SK-MEL-5 (cell line): ENCODE measurements around the gene MBIP. TPM values are rescaled to one million over a fixed set of nuclear protein-coding genes. Genes with fewer than 3 reads are reported as not detected.
A peak's percentile ranks its signal among the peaks of the same experiment; 100 is the strongest.

Source experiments
- DNase-seq: peaks from one replicate; pipeline ENCODE4 v3.0.0-alpha.2; 2016; ENCODE audit warnings: low read depth, low spot score
- in situ Hi-C: cut with HindIII; loops from 2 replicates; pipeline ENCODE4 v1.10.0; 2016; ENCODE audit warnings: low sequenced_read_pairs, high pct_unique_total_duplicates, low pct_unique_long_range_greater_than_20kb
- total RNA-seq: library from RNA; depleted of rRNA; stranded (reverse); fragments of >200 nt; shearing (Covaris generic); gene quantifications from 2 replicates; pipeline ENCODE4 v1.2.3, GENCODE V29; 2014; rRNA removed

Gene MBIP
- total RNA-seq, 1 experiment from 2014 or later: 9.2 TPM

GRCh38 chr14:36279306-36280190 lies 40.9 kb downstream of the MBIP start:
- in situ Hi-C loops: no loop called here
- no peak for DNase-seq

DNA sequence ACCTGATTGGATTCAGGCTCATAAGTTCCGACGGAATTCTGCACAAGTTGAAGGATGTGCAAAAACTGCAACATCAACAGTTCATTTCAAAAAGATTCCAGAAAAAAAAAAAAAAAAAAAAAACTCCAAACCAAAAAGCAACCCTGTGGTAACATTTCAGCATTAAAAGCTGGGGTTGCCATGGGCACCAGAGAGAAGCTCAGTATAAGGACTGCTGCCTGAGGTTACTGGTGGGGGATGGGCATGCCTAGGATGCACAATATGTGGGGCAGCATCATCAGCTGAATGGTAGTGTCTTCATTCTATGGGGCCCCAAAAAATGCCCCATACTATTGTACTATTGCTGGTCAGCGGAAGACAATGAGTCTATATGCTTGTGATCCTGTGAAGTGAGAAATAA lies 44.7 kb downstream of the MBIP start:
- DNase-seq: no peak
- in situ Hi-C loops: no loop called here

DNA sequence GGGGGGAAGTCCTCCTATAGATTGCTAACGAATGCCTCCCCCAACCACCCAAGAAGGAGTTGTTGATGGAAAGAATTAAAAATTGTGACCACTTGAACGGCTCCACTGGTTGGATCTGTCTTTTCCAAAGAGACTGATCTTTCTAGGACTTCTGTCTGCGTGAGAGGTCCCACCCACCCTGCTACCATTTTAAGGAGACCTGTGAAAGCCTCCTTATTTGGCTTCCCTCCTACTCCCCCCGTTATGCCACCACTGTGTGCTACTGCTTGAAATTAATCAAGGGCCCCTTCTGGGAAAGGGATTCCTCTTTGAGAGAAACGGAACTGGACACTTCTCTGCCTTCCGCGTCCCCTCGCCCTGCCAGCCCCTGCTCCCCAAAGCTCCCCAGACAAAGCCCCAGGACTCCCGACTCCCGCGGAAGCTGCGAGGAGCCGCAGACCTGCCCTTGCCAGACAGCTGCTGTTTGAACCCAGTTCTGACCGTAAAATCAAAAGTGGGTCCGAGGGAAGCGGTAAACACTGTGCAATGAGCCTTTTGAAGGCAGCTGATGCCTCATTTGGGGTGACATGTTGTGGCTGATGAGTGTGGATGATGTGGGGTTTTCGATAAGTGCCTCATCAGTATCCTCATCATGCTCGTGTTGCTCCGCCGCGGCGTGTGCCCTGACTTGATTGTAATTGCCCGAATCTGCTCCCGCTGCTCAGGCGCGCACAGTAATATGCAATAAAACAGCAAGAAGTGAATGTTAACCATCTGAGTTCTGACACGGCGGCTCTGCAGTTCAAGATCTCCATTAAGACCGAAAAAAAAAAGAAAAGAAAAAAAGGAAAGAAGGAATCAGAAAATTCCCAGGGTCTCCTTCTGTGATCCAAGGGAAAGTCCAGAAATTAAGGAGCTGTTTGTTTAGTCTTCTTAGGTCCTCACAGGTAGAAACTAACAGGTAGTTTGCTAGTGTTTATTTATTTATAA lies 48.2 kb downstream of the MBIP start:
- in situ Hi-C loops: no loop called here
- DNase-seq: no peak

GRCh38 chr14:36271222-36271621 lies 49.2 kb downstream of the MBIP start:
- in situ Hi-C loops: no loop called here
- no peak for DNase-seq

- in situ Hi-C loops: no loop called here
Observed at GRCh38 chr14:36270191-36270590, 50.2 kb downstream of the MBIP start.

DNA sequence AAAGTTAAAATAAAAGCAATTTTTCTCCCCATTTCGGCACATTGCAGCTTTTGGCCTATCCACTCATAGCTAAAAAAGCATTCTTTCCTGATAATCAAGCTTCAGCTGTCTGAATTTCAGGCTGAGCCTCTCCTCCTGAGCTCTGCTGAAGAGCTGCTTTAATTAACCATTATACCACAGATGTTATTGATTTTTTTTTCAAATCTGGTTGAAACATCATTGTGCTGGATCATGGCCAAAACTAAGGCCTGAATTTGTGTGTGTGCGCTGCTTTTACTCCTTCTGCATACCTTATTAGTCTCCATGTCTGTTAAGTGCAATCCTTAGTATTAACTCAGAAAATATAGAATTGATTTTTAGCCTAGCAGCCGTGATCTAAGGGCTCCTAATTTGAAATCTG lies 52.3 kb downstream of the MBIP start:
- no peak for DNase-seq
- in situ Hi-C loops: no loop called here

More at GRCh38 chr14:36270191-36270590, 50.2 kb downstream of the MBIP start:
- no peak for DNase-seq

DNA sequence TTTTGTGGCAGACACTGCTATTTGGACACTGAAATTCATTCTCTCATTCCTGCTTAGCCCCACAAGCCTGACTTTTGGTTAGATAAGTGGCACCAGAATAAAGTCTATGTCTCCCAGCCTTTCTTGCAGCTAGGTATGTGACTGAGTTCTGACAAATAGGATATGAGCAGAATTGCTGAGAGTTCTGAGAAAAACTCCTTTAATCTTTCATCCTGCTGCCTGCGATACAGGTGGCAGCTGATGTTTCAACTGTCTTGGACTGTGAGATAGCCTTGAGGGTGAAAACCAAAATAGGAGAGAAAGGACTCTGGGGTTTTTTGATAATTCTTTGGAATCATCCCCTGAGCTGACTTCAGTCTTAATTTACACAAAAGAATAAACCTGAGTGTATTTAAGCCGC lies 55.8 kb downstream of the MBIP start:
- in situ Hi-C loops: no loop called here

GRCh38 chr14:36264107-36264506 lies 56.3 kb downstream of the MBIP start:
- in situ Hi-C loops: no loop called here
- no peak for DNase-seq

More for the DNA sequence above, 55.8 kb downstream of the MBIP start:
- no peak for DNase-seq

DNA sequence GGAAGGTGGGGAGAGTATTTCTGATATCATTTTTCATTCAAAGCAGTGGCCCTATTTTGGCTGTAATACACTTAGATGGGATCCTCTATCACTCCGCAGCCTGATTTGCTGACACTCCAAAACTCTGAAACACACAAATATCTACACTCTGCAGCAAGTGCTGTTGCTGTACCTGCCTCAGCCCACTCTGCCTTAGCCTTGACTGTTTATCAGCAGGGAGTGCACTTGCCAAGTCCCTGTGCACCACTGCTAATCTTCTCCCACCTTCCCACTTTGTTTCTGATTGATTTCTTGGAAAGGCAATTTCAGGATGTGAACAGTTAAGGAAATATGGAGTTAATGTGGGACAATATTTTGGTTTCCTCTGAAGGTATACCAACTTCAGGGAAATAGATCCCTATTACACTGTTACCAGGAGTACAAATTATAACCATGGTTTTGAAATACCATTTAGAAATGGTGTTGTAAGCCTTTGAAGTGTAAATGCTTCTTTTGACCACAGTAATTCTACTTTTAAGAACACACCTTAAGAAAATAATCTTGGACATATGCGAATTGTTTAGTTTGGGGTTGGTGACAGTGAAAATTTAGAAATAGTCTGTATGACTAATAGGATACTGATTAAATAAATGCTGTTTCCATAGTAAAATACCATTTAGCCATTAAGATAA lies 59.3 kb downstream of the MBIP start:
- DNase-seq: no peak
- in situ Hi-C loops: no loop called here

GRCh38 chr14:36258241-36258640 lies 62.2 kb downstream of the MBIP start:
- no peak for DNase-seq
- in situ Hi-C loops: no loop called here

DNA sequence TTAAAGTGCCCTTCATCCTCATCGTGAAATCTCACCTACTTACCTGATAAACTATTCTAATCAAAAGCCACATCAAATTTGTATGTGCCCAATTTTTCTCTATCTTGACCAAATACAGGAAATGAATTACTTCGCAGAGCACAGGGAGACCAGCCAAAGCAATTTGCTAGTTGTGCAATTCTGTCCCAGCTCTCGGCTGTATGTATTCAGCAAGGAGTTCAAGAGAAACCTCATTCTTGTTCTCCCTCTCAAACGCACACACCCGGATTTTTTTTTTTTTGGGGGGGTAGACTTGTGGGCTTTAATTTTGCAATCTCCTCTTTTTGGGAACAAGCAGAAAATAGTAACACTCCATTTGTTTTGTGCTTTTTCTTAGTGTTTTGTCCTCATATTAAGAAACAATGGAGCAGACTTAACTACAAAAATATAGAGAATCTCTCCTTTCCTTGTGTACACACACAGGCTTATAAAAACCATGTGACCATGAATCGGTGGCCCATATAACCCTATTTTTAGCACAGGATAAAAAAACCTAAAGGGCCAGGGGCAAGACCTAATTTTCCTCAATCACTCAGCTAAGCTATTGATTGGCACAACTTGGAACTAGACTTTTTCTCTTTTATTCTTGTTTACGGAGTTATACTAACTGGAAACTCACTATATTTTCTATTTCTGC lies 64.2 kb downstream of the MBIP start:
- DNase-seq: no peak

GRCh38 chr14:36254020-36254624 lies 66.3 kb downstream of the MBIP start:
- peak; percentile 16 for DNase-seq
- in situ Hi-C loops: no loop called here

More for the DNA sequence above, 64.2 kb downstream of the MBIP start:
- in situ Hi-C loops: no loop called here

Other genes with a start within 250 kb of the MBIP start
- not detected in 2 replicates for gene PTCSC3, start 143.9 kb downstream of the MBIP start, total RNA-seq
- gene NKX2-1, start 199.6 kb upstream of the MBIP start, total RNA-seq: not detected in 2 replicates